Effector memory CD4-positive, alpha-beta T cell (primary cell): ENCODE results near the gene NTN4.
"Not testable (repeated sequence)": the region's sequence is repeated elsewhere in the genome, so short reads cannot be mapped to it uniquely, and the experiment has no call there.

Source experiments
- DNase-seq, 3 donors: peaks; one replicate each; pipeline ENCODE4 v3.0.0-alpha.2; 2020
- H3K27ac ChIP-seq: 2 replicates; pipeline ENCODE4 v1.7.0; 2013; ENCODE audit warnings: mild to moderate bottlenecking, low read length, moderate library complexity; ENCODE audit not compliant: insufficient read depth, poor library complexity, severe bottlenecking
- H3K27me3 ChIP-seq: replicated peaks from 2 replicates; pipeline ENCODE4 v1.7.0; 2013; ENCODE audit warnings: mild to moderate bottlenecking, low read length; ENCODE audit not compliant: insufficient read depth, control insufficient read depth, poor library complexity, severe bottlenecking
- H3K36me3 ChIP-seq: 2 replicates; pipeline ENCODE4 v1.7.0; 2013; ENCODE audit warnings: mild to moderate bottlenecking, low read length, moderate library complexity; ENCODE audit not compliant: control insufficient read depth, insufficient read depth
- H3K4me1 ChIP-seq: 2 replicates; pipeline ENCODE4 v1.7.0; 2013; ENCODE audit warnings: low read length, mild to moderate bottlenecking; ENCODE audit not compliant: control insufficient read depth, insufficient read depth, poor library complexity, severe bottlenecking
- H3K4me3 ChIP-seq: 2 replicates; pipeline ENCODE4 v1.7.0; 2013; ENCODE audit warnings: low read length, low read depth, mild to moderate bottlenecking; ENCODE audit not compliant: insufficient read depth, poor library complexity, severe bottlenecking
- H3K9me3 ChIP-seq: 2 replicates; pipeline ENCODE4 v1.7.0; 2013; ENCODE audit warnings: mild to moderate bottlenecking, low read length, moderate library complexity; ENCODE audit not compliant: control insufficient read depth

Gene NTN4

DNA sequence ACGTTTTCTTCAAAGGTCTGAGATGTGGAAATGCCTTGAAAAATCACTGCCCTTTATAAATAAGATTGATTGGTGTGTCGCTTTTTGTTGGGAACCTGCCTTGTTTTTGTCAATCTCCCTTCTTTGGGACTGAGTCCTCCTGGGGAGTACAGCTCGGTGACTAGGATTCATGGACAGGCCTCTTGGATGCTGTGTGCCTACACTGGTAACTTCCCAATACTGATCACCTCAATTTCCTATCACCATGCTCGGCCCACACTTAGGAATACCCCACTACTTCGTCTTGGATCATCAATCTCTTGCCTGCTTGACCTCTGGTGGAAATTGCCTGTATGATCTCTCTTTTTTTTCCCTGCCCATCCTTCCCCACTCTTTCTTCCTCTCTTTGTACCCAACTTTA is 34.2 kb downstream of the NTN4 start:
- no peak for DNase-seq
- Histone ChIP-seq H3K9me3 (no peaks in the 10 kb centered on the region), H3K4me3 (no peak overlapping the region), H3K27me3 (no peaks in the 10 kb centered on the region), H3K36me3 (no peaks in the 10 kb centered on the region), H3K4me1 (no peaks in the 10 kb centered on the region), H3K27ac (no peak overlapping the region)

DNA sequence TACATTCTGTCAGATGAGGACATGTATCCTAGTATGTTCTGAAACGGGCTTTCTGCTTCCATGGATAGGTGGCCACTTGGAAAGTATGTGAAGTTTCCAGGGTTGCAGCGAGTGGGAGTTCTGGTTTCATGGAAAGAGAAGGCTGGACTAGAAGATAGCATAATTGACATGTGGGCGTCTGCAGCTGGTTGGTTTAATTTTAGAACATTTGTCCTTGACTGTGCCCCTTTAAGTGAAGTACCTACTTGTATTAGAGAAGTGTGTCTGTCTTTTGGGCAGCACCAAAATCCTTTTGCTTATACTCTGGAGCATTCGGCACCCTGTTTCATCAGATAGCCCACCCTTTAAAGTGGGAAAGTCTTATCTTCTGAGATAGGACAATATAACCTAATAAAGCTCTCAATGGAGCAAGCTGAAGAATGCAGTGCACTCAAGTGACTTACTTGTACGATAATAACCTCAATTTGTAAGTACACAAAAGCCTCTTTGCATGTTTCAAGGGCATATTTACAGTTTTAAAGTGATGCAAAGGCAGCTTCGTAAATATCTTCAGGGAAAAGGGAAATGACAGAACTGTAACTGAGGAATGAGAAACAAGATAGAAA is 35.2 kb downstream of the NTN4 start:
- Histone ChIP-seq H3K27ac (no peak overlapping the region), H3K4me1 (no peaks in the 10 kb centered on the region), H3K36me3 (no peaks in the 10 kb centered on the region), H3K4me3 (no peak overlapping the region), H3K27me3 (no peaks in the 10 kb centered on the region), H3K9me3 (no peaks in the 10 kb centered on the region)
- no peak for DNase-seq

- H3K4me3 ChIP-seq, H3K9me3 ChIP-seq, H3K27me3 ChIP-seq, H3K4me1 ChIP-seq, H3K36me3 ChIP-seq, H3K27ac ChIP-seq, DNase-seq: not testable (repeated sequence)
Measured at GRCh38 chr12:95746062-95746461, 44.5 kb downstream of the NTN4 start.

GRCh38 chr12:95742586-95742985 is 48.0 kb downstream of the NTN4 start:
- Histone ChIP-seq H3K9me3 (no peaks in the 10 kb centered on the region), H3K27ac (no peak overlapping the region), H3K36me3 (no peaks in the 10 kb centered on the region), H3K27me3 (no peaks in the 10 kb centered on the region), H3K4me1 (no peaks in the 10 kb centered on the region), H3K4me3 (no peak overlapping the region)
- no peak for DNase-seq

GRCh38 chr12:95741635-95742034 is 48.9 kb downstream of the NTN4 start:
- H3K4me1 ChIP-seq: no peaks in the 10 kb centered on the region
- DNase-seq: no peak
- no peak overlapping the region for H3K27ac ChIP-seq
- no peaks in the 10 kb centered on the region for H3K27me3 ChIP-seq
- H3K4me3 ChIP-seq: no peak overlapping the region
- no peaks in the 10 kb centered on the region for H3K9me3 ChIP-seq
- H3K36me3 ChIP-seq: no peaks in the 10 kb centered on the region

DNA sequence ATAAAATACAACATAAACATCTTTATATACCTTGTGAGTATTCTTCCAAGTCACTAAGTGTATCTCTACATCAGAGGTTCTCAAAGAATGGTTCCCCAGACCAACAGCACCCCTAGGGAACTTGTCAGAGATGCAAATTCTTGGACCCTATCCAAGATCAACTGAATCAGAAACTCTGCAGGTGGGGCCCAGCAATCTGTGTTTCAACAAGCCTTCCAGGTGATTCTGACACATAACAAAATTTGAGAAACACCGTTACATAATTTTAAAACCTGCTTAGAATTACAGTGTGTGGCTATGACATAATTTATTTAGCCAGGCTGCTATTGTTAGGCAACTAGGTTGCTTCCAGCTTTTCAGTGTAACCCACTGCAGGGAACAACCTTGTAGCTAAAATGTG is 49.8 kb downstream of the NTN4 start:
- no peak overlapping the region for H3K4me3 ChIP-seq
- no peaks in the 10 kb centered on the region for H3K9me3 ChIP-seq
- no peaks in the 10 kb centered on the region for H3K27me3 ChIP-seq
- H3K27ac ChIP-seq: no peak overlapping the region
- no peaks in the 10 kb centered on the region for H3K36me3 ChIP-seq
- H3K4me1 ChIP-seq: no peaks in the 10 kb centered on the region
- no peak for DNase-seq

GRCh38 chr12:95739561-95740313 is 50.8 kb downstream of the NTN4 start:
- Histone ChIP-seq H3K36me3 (no peaks in the 10 kb centered on the region), H3K9me3 (no peaks in the 10 kb centered on the region), H3K4me1 (no peaks in the 10 kb centered on the region), H3K4me3 (no peak overlapping the region), H3K27ac (no peak overlapping the region), H3K27me3 (no peaks in the 10 kb centered on the region)
- DNase-seq: no peak

DNA sequence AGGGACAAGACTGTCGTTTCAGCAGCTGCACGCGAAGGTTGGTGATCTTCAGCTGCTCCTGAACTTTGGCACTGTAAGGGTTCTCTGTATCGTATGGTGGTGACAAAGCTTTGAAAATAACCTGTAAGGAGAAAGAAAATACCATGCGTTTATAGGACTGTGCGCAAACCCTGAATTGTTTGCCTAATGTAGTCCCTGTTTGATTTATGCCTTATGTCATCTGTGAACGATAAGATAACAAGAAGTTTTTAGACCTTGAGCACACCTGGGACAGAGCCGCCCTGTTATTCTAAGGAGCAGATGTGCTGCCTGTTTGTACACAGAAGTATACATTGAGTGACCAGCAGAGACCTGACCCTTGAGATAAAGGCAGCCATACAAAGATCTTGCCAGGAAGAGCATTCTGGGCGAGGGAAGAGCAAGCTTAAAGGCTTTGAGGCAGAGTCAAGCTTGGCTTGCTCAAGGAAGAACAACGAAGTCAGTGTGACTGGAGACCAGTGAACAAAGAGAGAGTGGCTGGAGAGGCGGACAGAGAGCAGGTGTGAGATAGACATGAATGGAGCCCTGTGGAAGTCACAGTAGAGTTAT is 52.4 kb downstream of the NTN4 start:
- no peak overlapping the region for H3K27ac ChIP-seq
- DNase-seq: no peak
- H3K36me3 ChIP-seq: no peaks in the 10 kb centered on the region
- H3K27me3 ChIP-seq: no peaks in the 10 kb centered on the region
- no peak overlapping the region for H3K4me3 ChIP-seq
- no peaks in the 10 kb centered on the region for H3K4me1 ChIP-seq
- H3K9me3 ChIP-seq: no peaks in the 10 kb centered on the region

DNA sequence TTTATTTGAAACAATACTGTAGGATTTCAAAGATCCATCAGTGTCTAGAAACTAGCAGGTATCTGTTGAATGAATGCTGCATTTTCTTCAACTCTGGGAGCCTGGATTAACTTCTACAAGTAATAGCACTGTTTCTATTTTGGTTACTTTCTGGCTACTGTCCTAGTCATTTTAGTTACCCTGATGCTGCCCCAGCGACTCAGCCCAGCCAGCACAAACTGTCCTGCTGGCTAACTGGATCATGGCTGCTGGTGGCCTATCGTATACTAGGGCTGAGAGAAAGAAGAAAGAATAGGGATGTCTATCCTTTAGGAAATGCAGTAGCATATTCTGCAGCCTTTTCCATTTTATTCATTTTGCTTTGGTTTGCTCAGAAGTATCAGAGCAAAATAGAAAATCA is 53.9 kb downstream of the NTN4 start:
- no peak overlapping the region for H3K27ac ChIP-seq
- no peak for DNase-seq
- H3K4me3 ChIP-seq: no peak overlapping the region
- no peaks in the 10 kb centered on the region for H3K27me3 ChIP-seq
- no peaks in the 10 kb centered on the region for H3K36me3 ChIP-seq
- H3K9me3 ChIP-seq: no peaks in the 10 kb centered on the region
- H3K4me1 ChIP-seq: no peaks in the 10 kb centered on the region

GRCh38 chr12:95735728-95736127 is 54.8 kb downstream of the NTN4 start:
- not testable (repeated sequence) for H3K27ac ChIP-seq, H3K36me3 ChIP-seq, H3K9me3 ChIP-seq, DNase-seq, H3K4me3 ChIP-seq, H3K4me1 ChIP-seq, H3K27me3 ChIP-seq
